GM21423 (cell line): ENCODE results near the gene MBNL1.
"Not testable (repeated sequence)": the region's sequence is repeated elsewhere in the genome, so short reads cannot be mapped to it uniquely, and the experiment has no call there.

Experiments
- ATAC-seq: cut with Tn5 transposase; IDR thresholded peaks from one replicate; pipeline ENCODE4 v1.9.1; 2021; ENCODE audit warnings: mild to moderate bottlenecking, moderate library complexity; ENCODE audit not compliant: unreplicated experiment

Gene MBNL1

GRCh38 chr3:152317184-152317583 is 48.5 kb downstream of the MBNL1 start:
- no peak for ATAC-seq

GRCh38 chr3:152317956-152318355 is 49.2 kb downstream of the MBNL1 start:
- no peak for ATAC-seq

GRCh38 chr3:152318512-152318911 is 49.8 kb downstream of the MBNL1 start:
- no peak for ATAC-seq

GRCh38 chr3:152319256-152319655 is 50.5 kb downstream of the MBNL1 start:
- no peak for ATAC-seq

- no peak for ATAC-seq
These were observed 51.3 kb downstream of the MBNL1 start for GRCh38 chr3:152319831-152320617.

- no peak for ATAC-seq
These were observed 52.6 kb downstream of the MBNL1 start for GRCh38 chr3:152321200-152321954.

GRCh38 chr3:152321955-152322377 is 53.2 kb downstream of the MBNL1 start:
- no peak for ATAC-seq

GRCh38 chr3:152322756-152323155 is 54.0 kb downstream of the MBNL1 start:
- ATAC-seq: peak; percentile 64

GRCh38 chr3:152323834-152324233 is 55.1 kb downstream of the MBNL1 start:
- peak; percentile 77 for ATAC-seq

- ATAC-seq: no peak
These were observed 56.4 kb downstream of the MBNL1 start for GRCh38 chr3:152325136-152325535.

- no peak for ATAC-seq
These were observed 58.5 kb downstream of the MBNL1 start for GRCh38 chr3:152327203-152327602.

- no peak for ATAC-seq
These were observed 60.1 kb downstream of the MBNL1 start for GRCh38 chr3:152328841-152329240.

GRCh38 chr3:152330559-152330958 is 61.8 kb downstream of the MBNL1 start:
- no peak for ATAC-seq

GRCh38 chr3:152331018-152331541 is 62.4 kb downstream of the MBNL1 start:
- ATAC-seq: no peak

- no peak for ATAC-seq
These were observed 63.3 kb downstream of the MBNL1 start for GRCh38 chr3:152331998-152332397.

GRCh38 chr3:152333928-152334327 is 65.2 kb downstream of the MBNL1 start:
- ATAC-seq: no peak

GRCh38 chr3:152334761-152335160 is 66.0 kb downstream of the MBNL1 start:
- no peak for ATAC-seq

- no peak for ATAC-seq
These were observed 66.5 kb downstream of the MBNL1 start for GRCh38 chr3:152335273-152335672.

- not testable (repeated sequence) for ATAC-seq
These were observed 68.6 kb downstream of the MBNL1 start for GRCh38 chr3:152337337-152337736.

GRCh38 chr3:152338159-152338720 is 69.5 kb downstream of the MBNL1 start:
- no peak for ATAC-seq

GRCh38 chr3:152339881-152340505 is 71.3 kb downstream of the MBNL1 start:
- ATAC-seq: no peak
